ENCODE data around the gene WASHC4.

The WASHC4 gene

GRCh38 chr12:105189293-105189692 lies 81.8 kb downstream of the WASHC4 start:
- H3K79me2 ChIP-seq (ENCODE audit: control insufficient read depth, insufficient read depth, low read length, unreplicated experiment): no peaks in the 10 kb centered on the region
- no peaks in the 10 kb centered on the region for H3K27me3 ChIP-seq (ENCODE audit: insufficient read depth, low read length)
- no peaks in the 10 kb centered on the region for H3K4me1 ChIP-seq (ENCODE audit: control insufficient read depth, insufficient read depth, low read length, unreplicated experiment)
- no peak overlapping the region for H3K27ac ChIP-seq (ENCODE audit: low read depth, low read length)
- no peak overlapping the region for H3K4me3 ChIP-seq (ENCODE audit: low read depth, low read length)
- H2AFZ ChIP-seq (ENCODE audit: low read length, unreplicated experiment): no peak overlapping the region
- H3K36me3 ChIP-seq (ENCODE audit: insufficient read depth, low read length): peaks cover 51% of the 10 kb centered on the region

GRCh38 chr12:105190530-105190929 lies 83.0 kb downstream of the WASHC4 start:
- H3K36me3 ChIP-seq (ENCODE audit: insufficient read depth, low read length): peaks cover 53% of the 10 kb centered on the region
- no peak overlapping the region for H2AFZ ChIP-seq (ENCODE audit: low read length, unreplicated experiment)
- no peak overlapping the region for H3K27ac ChIP-seq (ENCODE audit: low read depth, low read length)
- no peak overlapping the region for H3K4me3 ChIP-seq (ENCODE audit: low read depth, low read length)
- no peaks in the 10 kb centered on the region for H3K4me1 ChIP-seq (ENCODE audit: control insufficient read depth, insufficient read depth, low read length, unreplicated experiment)
- H3K27me3 ChIP-seq (ENCODE audit: insufficient read depth, low read length): no peaks in the 10 kb centered on the region
- no peaks in the 10 kb centered on the region for H3K79me2 ChIP-seq (ENCODE audit: control insufficient read depth, insufficient read depth, low read length, unreplicated experiment)

- Histone ChIP-seq H2AFZ (ENCODE audit: low read length, unreplicated experiment) (no peak overlapping the region), H3K79me2 (ENCODE audit: control insufficient read depth, insufficient read depth, low read length, unreplicated experiment) (no peaks in the 10 kb centered on the region), H3K4me3 (ENCODE audit: low read depth, low read length) (no peak overlapping the region), H3K27ac (ENCODE audit: low read depth, low read length) (no peak overlapping the region), H3K4me1 (ENCODE audit: control insufficient read depth, insufficient read depth, low read length, unreplicated experiment) (no peaks in the 10 kb centered on the region), H3K27me3 (ENCODE audit: insufficient read depth, low read length) (no peaks in the 10 kb centered on the region), H3K36me3 (ENCODE audit: insufficient read depth, low read length) (peaks cover 42% of the 10 kb centered on the region)
Measured at GRCh38 chr12:105192624-105193225, 85.2 kb downstream of the WASHC4 start.

- Histone ChIP-seq H2AFZ (ENCODE audit: low read length, unreplicated experiment) (no peak overlapping the region), H3K27me3 (ENCODE audit: insufficient read depth, low read length) (no peaks in the 10 kb centered on the region), H3K79me2 (ENCODE audit: control insufficient read depth, insufficient read depth, low read length, unreplicated experiment) (no peaks in the 10 kb centered on the region), H3K27ac (ENCODE audit: low read depth, low read length) (no peak overlapping the region), H3K4me3 (ENCODE audit: low read depth, low read length) (no peak overlapping the region), H3K4me1 (ENCODE audit: control insufficient read depth, insufficient read depth, low read length, unreplicated experiment) (peaks cover 5% of the 10 kb centered on the region), H3K36me3 (ENCODE audit: insufficient read depth, low read length) (peaks cover 23% of the 10 kb centered on the region)
Measured at GRCh38 chr12:105194947-105195346, 87.4 kb downstream of the WASHC4 start.

GRCh38 chr12:105196090-105196489 lies 88.6 kb downstream of the WASHC4 start:
- Histone ChIP-seq H3K4me3 (ENCODE audit: low read depth, low read length) (no peak overlapping the region), H3K36me3 (ENCODE audit: insufficient read depth, low read length) (peaks cover 28% of the 10 kb centered on the region), H3K4me1 (ENCODE audit: control insufficient read depth, insufficient read depth, low read length, unreplicated experiment) (peaks cover 5% of the 10 kb centered on the region), H3K79me2 (ENCODE audit: control insufficient read depth, insufficient read depth, low read length, unreplicated experiment) (no peaks in the 10 kb centered on the region), H3K27ac (ENCODE audit: low read depth, low read length) (no peak overlapping the region), H2AFZ (ENCODE audit: low read length, unreplicated experiment) (no peak overlapping the region), H3K27me3 (ENCODE audit: insufficient read depth, low read length) (no peaks in the 10 kb centered on the region)

- H3K4me1 ChIP-seq (ENCODE audit: control insufficient read depth, insufficient read depth, low read length, unreplicated experiment): peaks cover 5% of the 10 kb centered on the region
- no peaks in the 10 kb centered on the region for H3K79me2 ChIP-seq (ENCODE audit: control insufficient read depth, insufficient read depth, low read length, unreplicated experiment)
- no peaks in the 10 kb centered on the region for H3K27me3 ChIP-seq (ENCODE audit: insufficient read depth, low read length)
- no peak overlapping the region for H2AFZ ChIP-seq (ENCODE audit: low read length, unreplicated experiment)
- H3K4me3 ChIP-seq (ENCODE audit: low read depth, low read length): no peak overlapping the region
- peaks cover 24% of the 10 kb centered on the region for H3K36me3 ChIP-seq (ENCODE audit: insufficient read depth, low read length)
- H3K27ac ChIP-seq (ENCODE audit: low read depth, low read length): no peak overlapping the region
Measured at GRCh38 chr12:105198961-105199360, 91.4 kb downstream of the WASHC4 start.

GRCh38 chr12:105200385-105200784 lies 92.9 kb downstream of the WASHC4 start:
- H3K4me1 ChIP-seq (ENCODE audit: control insufficient read depth, insufficient read depth, low read length, unreplicated experiment): peaks cover 13% of the 10 kb centered on the region
- H2AFZ ChIP-seq (ENCODE audit: low read length, unreplicated experiment): no peak overlapping the region
- no peaks in the 10 kb centered on the region for H3K79me2 ChIP-seq (ENCODE audit: control insufficient read depth, insufficient read depth, low read length, unreplicated experiment)
- no peak overlapping the region for H3K4me3 ChIP-seq (ENCODE audit: low read depth, low read length)
- H3K27me3 ChIP-seq (ENCODE audit: insufficient read depth, low read length): no peaks in the 10 kb centered on the region
- no peak overlapping the region for H3K27ac ChIP-seq (ENCODE audit: low read depth, low read length)
- H3K36me3 ChIP-seq (ENCODE audit: insufficient read depth, low read length): peaks cover 23% of the 10 kb centered on the region; the same call in 1 of the 2 replicates

GRCh38 chr12:105201299-105201698 lies 93.8 kb downstream of the WASHC4 start:
- H3K27ac ChIP-seq (ENCODE audit: low read depth, low read length): no peak overlapping the region
- no peak overlapping the region for H3K4me3 ChIP-seq (ENCODE audit: low read depth, low read length)
- peaks cover 17% of the 10 kb centered on the region for H3K4me1 ChIP-seq (ENCODE audit: control insufficient read depth, insufficient read depth, low read length, unreplicated experiment)
- no peaks in the 10 kb centered on the region for H3K27me3 ChIP-seq (ENCODE audit: insufficient read depth, low read length)
- H3K79me2 ChIP-seq (ENCODE audit: control insufficient read depth, insufficient read depth, low read length, unreplicated experiment): no peaks in the 10 kb centered on the region
- H2AFZ ChIP-seq (ENCODE audit: low read length, unreplicated experiment): no peak overlapping the region
- H3K36me3 ChIP-seq (ENCODE audit: insufficient read depth, low read length): peaks cover 25% of the 10 kb centered on the region; the same call in 1 of the 2 replicates

GRCh38 chr12:105202202-105202601 lies 94.7 kb downstream of the WASHC4 start:
- peaks cover 30% of the 10 kb centered on the region; the same call in 1 of the 2 replicates for H3K36me3 ChIP-seq (ENCODE audit: insufficient read depth, low read length)
- H3K27me3 ChIP-seq (ENCODE audit: insufficient read depth, low read length): no peaks in the 10 kb centered on the region
- no peaks in the 10 kb centered on the region for H3K79me2 ChIP-seq (ENCODE audit: control insufficient read depth, insufficient read depth, low read length, unreplicated experiment)
- H3K27ac ChIP-seq (ENCODE audit: low read depth, low read length): no peak overlapping the region
- H2AFZ ChIP-seq (ENCODE audit: low read length, unreplicated experiment): no peak overlapping the region
- peaks cover 17% of the 10 kb centered on the region for H3K4me1 ChIP-seq (ENCODE audit: control insufficient read depth, insufficient read depth, low read length, unreplicated experiment)
- no peak overlapping the region for H3K4me3 ChIP-seq (ENCODE audit: low read depth, low read length)

GRCh38 chr12:105204127-105204526 lies 96.6 kb downstream of the WASHC4 start:
- no peak overlapping the region for H3K4me3 ChIP-seq (ENCODE audit: low read depth, low read length)
- no peaks in the 10 kb centered on the region for H3K79me2 ChIP-seq (ENCODE audit: control insufficient read depth, insufficient read depth, low read length, unreplicated experiment)
- H3K27me3 ChIP-seq (ENCODE audit: insufficient read depth, low read length): no peaks in the 10 kb centered on the region
- H3K27ac ChIP-seq (ENCODE audit: low read depth, low read length): peak overlapping the region; percentile 87
- no peak overlapping the region for H2AFZ ChIP-seq (ENCODE audit: low read length, unreplicated experiment)
- peaks cover 17% of the 10 kb centered on the region for H3K4me1 ChIP-seq (ENCODE audit: control insufficient read depth, insufficient read depth, low read length, unreplicated experiment)
- peaks cover 32% of the 10 kb centered on the region; the same call in 1 of the 2 replicates for H3K36me3 ChIP-seq (ENCODE audit: insufficient read depth, low read length)

- Histone ChIP-seq H3K36me3 (ENCODE audit: insufficient read depth, low read length) (peaks cover 32% of the 10 kb centered on the region; the same call in 1 of the 2 replicates), H2AFZ (ENCODE audit: low read length, unreplicated experiment) (no peak overlapping the region), H3K79me2 (ENCODE audit: control insufficient read depth, insufficient read depth, low read length, unreplicated experiment) (no peaks in the 10 kb centered on the region), H3K4me3 (ENCODE audit: low read depth, low read length) (no peak overlapping the region), H3K4me1 (ENCODE audit: control insufficient read depth, insufficient read depth, low read length, unreplicated experiment) (peaks cover 12% of the 10 kb centered on the region), H3K27ac (ENCODE audit: low read depth, low read length) (peak overlapping the region; percentile 87), H3K27me3 (ENCODE audit: insufficient read depth, low read length) (no peaks in the 10 kb centered on the region)
Measured at GRCh38 chr12:105204916-105205315, 97.4 kb downstream of the WASHC4 start.

Measured in ACC112 (cell line).